Peyer's patch (tissue), 4 donors: ENCODE data around the gene ZGLP1.

ENCODE experiments used
- CTCF ChIP-seq, 6 experiments: fragments of 450-650 bp in 4 of 6; fragments of 200-600 bp in 2 of 6; sonication (generic) in 1 of 6; IDR thresholded peaks; one replicate each; pipeline ENCODE4 v1.5.1; 2017 to 2019; ENCODE audit warnings: antibody characterized with exemption in 6 of 6, mild to moderate bottlenecking in 3 of 6, moderate library complexity in 1 of 6
- POLR2A ChIP-seq, 2 donors: fragments of 450-650 bp; IDR thresholded peaks; one replicate each; pipeline ENCODE4 v1.5.1; 2017; ENCODE audit warnings: antibody characterized with exemption in 2 of 2, mild to moderate bottlenecking in 2 of 2, moderate library complexity in 2 of 2

DNA sequence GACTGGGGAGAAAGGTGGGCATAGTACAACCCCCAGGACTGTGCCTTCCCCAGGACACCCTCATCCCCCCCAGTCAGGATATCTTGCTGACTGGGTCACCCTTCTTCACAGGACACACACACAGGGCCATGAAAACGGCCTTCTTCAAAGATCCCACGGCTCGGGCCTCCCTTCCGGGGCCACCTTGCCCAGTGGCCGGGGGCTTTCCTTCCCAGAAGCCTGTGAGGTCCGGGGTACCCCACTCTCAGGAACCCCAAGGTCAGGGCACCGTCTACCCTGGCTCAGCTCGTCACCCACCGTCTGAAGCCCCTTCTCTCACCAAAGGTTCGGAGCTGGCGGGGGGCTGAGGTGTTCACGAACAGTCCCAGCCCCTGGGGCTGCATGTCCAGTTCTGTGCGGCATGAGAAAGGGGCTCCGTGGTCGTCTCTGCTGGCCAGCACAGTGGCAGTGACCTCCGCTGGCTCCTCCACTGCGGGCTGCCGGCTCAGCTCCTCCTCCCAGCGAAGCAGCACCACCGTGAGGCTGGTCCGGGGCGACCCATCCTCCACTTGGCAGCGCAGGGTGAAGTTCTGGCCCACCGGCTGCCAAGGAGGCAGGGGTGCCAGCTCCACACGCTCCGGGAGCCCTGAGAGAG, 25.9 kb upstream of the ZGLP1 start:
- TF ChIP-seq CTCF (IDR thresholded peaks at IDR 0.05) (no peak), POLR2A (IDR thresholded peaks at IDR 0.05) (no peak)
